H9 (cell line): Measurements from ENCODE around the gene ERICH6. TPM values are rescaled to one million over a fixed set of nuclear protein-coding genes. Genes with fewer than 3 reads are reported as not detected.

Source experiments
- DNase-seq: peaks from one replicate; pipeline ENCODE4 v3.0.0-alpha.2; 2017
- H2AFZ ChIP-seq: one replicate; pipeline ENCODE4 v1.6.1; 2013; ENCODE audit warnings: mild to moderate bottlenecking, low read length, control low read depth, moderate library complexity
- H2AK5ac ChIP-seq: 2 replicates; pipeline ENCODE4 v1.6.1; 2013; ENCODE audit warnings: low read length, control low read depth, mixed read lengths; ENCODE audit not compliant: insufficient read length
- H2BK120ac ChIP-seq: one replicate; pipeline ENCODE4 v1.6.1; 2013; ENCODE audit warnings: low read depth, mild to moderate bottlenecking, low read length, control low read depth, inconsistent platforms; ENCODE audit not compliant: poor library complexity, severe bottlenecking
- H2BK12ac ChIP-seq: 2 replicates; pipeline ENCODE4 v1.6.1; 2013; ENCODE audit warnings: low read length, control low read depth, mixed read lengths, low read depth; ENCODE audit not compliant: insufficient read length
- H2BK15ac ChIP-seq: 2 replicates; pipeline ENCODE4 v1.6.1; 2013; ENCODE audit warnings: low read depth, low read length, control low read depth
- H2BK20ac ChIP-seq: one replicate; pipeline ENCODE4 v1.6.1; 2013; ENCODE audit warnings: low read depth, mild to moderate bottlenecking, low read length, control low read depth, inconsistent platforms; ENCODE audit not compliant: poor library complexity, severe bottlenecking
- H2BK5ac ChIP-seq: 2 replicates; pipeline ENCODE4 v1.6.1; 2013; ENCODE audit warnings: low read length, control low read depth, mixed read lengths; ENCODE audit not compliant: insufficient read length
- H3K14ac ChIP-seq: 2 replicates; pipeline ENCODE4 v1.6.1; 2013; ENCODE audit warnings: low read length, control low read depth; ENCODE audit not compliant: insufficient read depth
- H3K18ac ChIP-seq: 2 replicates; pipeline ENCODE4 v1.6.1; 2013; ENCODE audit warnings: low read depth, mild to moderate bottlenecking, mixed read lengths, low read length, control low read depth; ENCODE audit not compliant: insufficient read length
- H3K23ac ChIP-seq: 2 replicates; pipeline ENCODE4 v1.6.1; 2013; ENCODE audit warnings: low read length, control low read depth, mixed read lengths, low read depth; ENCODE audit not compliant: insufficient read length
- H3K23me2 ChIP-seq: 2 replicates; pipeline ENCODE4 v1.6.1; 2013; ENCODE audit warnings: low read depth, mild to moderate bottlenecking, mixed read lengths, low read length, control low read depth; ENCODE audit not compliant: insufficient read length, poor library complexity, severe bottlenecking
- H3K27ac ChIP-seq: 2 replicates; pipeline ENCODE4 v1.5.1; 2013; ENCODE audit warnings: low read length, control low read depth, mixed read lengths, low read depth; ENCODE audit not compliant: insufficient read length
- H3K27me3 ChIP-seq: 2 replicates; pipeline ENCODE4 v1.6.1; 2013; ENCODE audit warnings: low read length, control low read depth, inconsistent platforms; ENCODE audit not compliant: insufficient read depth
- H3K4ac ChIP-seq: 2 replicates; pipeline ENCODE4 v1.6.1; 2013; ENCODE audit warnings: low read depth, mild to moderate bottlenecking, control low read depth, inconsistent platforms, low read length, moderate library complexity
- H3K4me1 ChIP-seq: 2 replicates; pipeline ENCODE4 v1.6.1; 2013; ENCODE audit warnings: low read length, control low read depth, inconsistent platforms; ENCODE audit not compliant: insufficient read depth
- H3K4me2 ChIP-seq: 2 replicates; pipeline ENCODE4 v1.6.1; 2013; ENCODE audit warnings: low read length, control low read depth, mixed read lengths; ENCODE audit not compliant: insufficient read length, insufficient read depth
- H3K56ac ChIP-seq: 2 replicates; pipeline ENCODE4 v1.6.1; 2013; ENCODE audit warnings: low read depth, mild to moderate bottlenecking, mixed read lengths, low read length, control low read depth; ENCODE audit not compliant: insufficient read length
- H3K79me1 ChIP-seq: 2 replicates; pipeline ENCODE4 v1.6.1; 2013; ENCODE audit warnings: low read depth, mild to moderate bottlenecking, moderate library complexity, low read length, control low read depth, inconsistent platforms; ENCODE audit not compliant: insufficient read depth, poor library complexity, severe bottlenecking
- H3K79me2 ChIP-seq: 2 replicates; pipeline ENCODE4 v1.6.1; 2013; ENCODE audit warnings: low read length, control low read depth, inconsistent platforms; ENCODE audit not compliant: insufficient read depth
- H3K9ac ChIP-seq: 2 replicates; pipeline ENCODE4 v1.6.1; 2013; ENCODE audit warnings: low read length, control low read depth, mixed read lengths; ENCODE audit not compliant: insufficient read length; ENCODE audit errors: extremely low read depth
- H3K9me3 ChIP-seq: one replicate; pipeline ENCODE4 v1.6.1; 2013; ENCODE audit warnings: low read depth, low read length, inconsistent platforms; ENCODE audit not compliant: control insufficient read depth
- H3T11ph ChIP-seq: one replicate; pipeline ENCODE4 v1.6.1; 2013; ENCODE audit warnings: mild to moderate bottlenecking, low read length, control low read depth, inconsistent platforms
- H4K20me1 ChIP-seq: one replicate; pipeline ENCODE4 v1.6.1; 2013; ENCODE audit not compliant: control insufficient read depth, insufficient read length, insufficient read depth
- H4K5ac ChIP-seq: 2 replicates; pipeline ENCODE4 v1.6.1; 2013; ENCODE audit warnings: low read depth, mild to moderate bottlenecking, mixed read lengths, low read length, control low read depth; ENCODE audit not compliant: insufficient read length
- H4K8ac ChIP-seq: replicated peaks from 2 replicates; pipeline ENCODE4 v1.6.1; 2013; ENCODE audit warnings: low read length, control low read depth, mixed read lengths, low read depth; ENCODE audit not compliant: insufficient read length
- H4K91ac ChIP-seq: 2 replicates; pipeline ENCODE4 v1.6.1; 2013; ENCODE audit warnings: low read depth, mild to moderate bottlenecking, moderate library complexity, mixed read lengths, low read length, control low read depth; ENCODE audit not compliant: insufficient read length
- H3K27ac Mint-ChIP-seq, 3 experiments: 2 replicates in 2 of 3; 3 replicates in 1 of 3; pipeline ENCODE4 v1.8.0; 2020 to 2021; ENCODE audit warnings: mixed read lengths in 3 of 3, mild to moderate bottlenecking in 1 of 3, moderate library complexity in 1 of 3
- H3K27me3 Mint-ChIP-seq: 2 replicates; pipeline ENCODE4 v1.8.0; 2021; ENCODE audit warnings: low read depth, mild to moderate bottlenecking, moderate library complexity, mixed read lengths
- H3K36me3 Mint-ChIP-seq, 3 experiments: 2 replicates in 2 of 3; 3 replicates in 1 of 3; pipeline ENCODE4 v1.8.0; 2020 to 2021; ENCODE audit warnings: low read depth in 3 of 3, mixed read lengths in 3 of 3; ENCODE audit not compliant: insufficient read depth in 1 of 3
- H3K4me1 Mint-ChIP-seq, 2 experiments: 2 replicates each; pipeline ENCODE4 v1.8.0; 2020; ENCODE audit warnings: mixed read lengths in 2 of 2
- H3K4me3 Mint-ChIP-seq, 2 experiments: 2 replicates in 1 of 2; 3 replicates in 1 of 2; pipeline ENCODE4 v1.8.0; 2020 to 2021; ENCODE audit warnings: mild to moderate bottlenecking in 2 of 2, mixed read lengths in 2 of 2, moderate library complexity in 1 of 2
- H3K9me3 Mint-ChIP-seq, 2 experiments: 2 replicates in 1 of 2; 3 replicates in 1 of 2; pipeline ENCODE4 v1.8.0; 2020; ENCODE audit warnings: mild to moderate bottlenecking in 2 of 2, mixed read lengths in 2 of 2, moderate library complexity in 1 of 2
- CTCF ChIP-seq: fragments of 200-600 bp; sonication (generic); conservative IDR thresholded peaks from 3 replicates; pipeline ENCODE4 v1.8.0; 2021; ENCODE audit warnings: antibody characterized with exemption, mild to moderate bottlenecking
- WGBS: extraction: QIAGEN DNeasy Blood & Tissue Kit; methylation state at CpG from one replicate; pipeline ENCODE4 v1.1.7; 2013; ENCODE audit warnings: missing lambda C conversion rate, low lambda C conversion rate, mixed read lengths; ENCODE audit not compliant: insufficient read length; ENCODE audit errors: extremely low coverage; 5-methylcytosine and 5-hydroxymethylcytosine counted together
- total RNA-seq: library from RNA; stranded (reverse); gene quantifications from 2 replicates; pipeline ENCODE4 v1.2.1, GENCODE V29; 2021

The ERICH6 gene
- total RNA-seq, 1 experiment from 2014 or later, result not detected

- H2BK20ac ChIP-seq, result no peak overlapping the region
- no peak overlapping the region for H3T11ph ChIP-seq
- H3K9me3 ChIP-seq, result no peaks in the 10 kb centered on the region
- H3K79me1 ChIP-seq, result peaks cover 3% of the 10 kb centered on the region
- H2BK120ac ChIP-seq, result no peak overlapping the region
- H2BK15ac ChIP-seq, result no peak overlapping the region
- H4K5ac ChIP-seq, result no peak overlapping the region
- Mint-ChIP-seq H3K36me3 (peaks cover 41 to 45% (median 42%) of the 10 kb centered on the region in 3 experiments), H3K27ac (no peak overlapping the region; a peak in 1 of 7 replicates), H3K27me3 (no peaks in the 10 kb centered on the region), H3K4me1 (peaks cover 4 to 11% of the 10 kb centered on the region in 2 experiments; a peak in 2 of 4 replicates), H3K9me3 (peaks cover 4 to 13% of the 10 kb centered on the region in 2 experiments), H3K4me3 (no peak overlapping the region; a peak in 1 of 5 replicates)
- DNase-seq, result no peak
- H3K27ac ChIP-seq, result no peak overlapping the region
- no peak overlapping the region for H2BK5ac ChIP-seq
- H4K91ac ChIP-seq, result no peak overlapping the region
- no peak for TF ChIP-seq CTCF
- H3K4ac ChIP-seq, result no peak overlapping the region
- no peaks in the 10 kb centered on the region for H3K23me2 ChIP-seq
- no peak overlapping the region for H3K9ac ChIP-seq
- H2AK5ac ChIP-seq, result no peak overlapping the region
- no peak overlapping the region for H2AFZ ChIP-seq
- H3K79me2 ChIP-seq, result peaks cover 21% of the 10 kb centered on the region
- no CpG with 5 or more reads among the region's 2 CpGs for WGBS
- no peaks in the 10 kb centered on the region for H4K20me1 ChIP-seq
- H3K4me1 ChIP-seq, result no peaks in the 10 kb centered on the region; the same call in 1 of the 2 replicates
- H4K8ac ChIP-seq, result no peak overlapping the region
- H3K14ac ChIP-seq, result no peak overlapping the region
- H3K18ac ChIP-seq, result no peak overlapping the region
- no peak overlapping the region for H3K4me2 ChIP-seq
- no peaks in the 10 kb centered on the region for H3K27me3 ChIP-seq
- no peak overlapping the region for H3K56ac ChIP-seq
- no peak overlapping the region for H2BK12ac ChIP-seq
- no peak overlapping the region for H3K23ac ChIP-seq
Observed at GRCh38 chr3:150613709-150614480, 89.8 kb downstream of the ERICH6 start.
